ENCODE results near the gene NHERF2. TPM values are rescaled to one million over a fixed set of nuclear protein-coding genes. Genes with fewer than 3 reads are reported as not detected.

Gene NHERF2
- polyA plus RNA-seq, 2 of the 4 experiments (the other 2 are of a cell fraction) = 32.3 to 35.0 TPM

GRCh38 chr16:2023092-2024031 lies 3.3 kb upstream of the NHERF2 start:
- POLR2A ChIA-PET = interaction anchor here (0.9 to 2.7 kb wide), 3 partner anchors 59 to 132 kb away, joined by 4 to 19 read pairs (median 5); partner anchors contain the start of genes RPS2 and TRAF7
- Histone ChIP-seq H3K9me3 (no peaks in the 10 kb centered on the region), H3K4me3 (peak overlapping the region; percentile 34), H3K27ac (peak overlapping the region; percentile 89 to 97), H3K4me2 (peak overlapping the region; percentile 92), H3K4me1 (peaks cover 31% of the 10 kb centered on the region)
- ATAC-seq (peak; percentile 54 to 80), FAIRE-seq (peak; percentile 43), DNase-seq (ENCODE audit: low read depth in 1 of 2, low spot score in 1 of 2) (peak; percentile 88 to 92)
- CTCF ChIA-PET = interaction anchor here (0.5 to 7.8 kb wide), 43 partner anchors 9 to 924 kb away, joined by 3 to 117 read pairs (median 4); partner anchors contain the start of genes ECI1, NTHL1, PKD1 and TRAF7
- WGBS (ENCODE audit: missing lambda C conversion rate) = 24% methylated on average over 20 of the region's 53 CpGs
- TF ChIP-seq MYC (IDR thresholded peaks at IDR 0.05; ENCODE audit: borderline replicate concordance, low read length) (0 out of 2 replicates have a peak, but pooled peaks have one; percentile 68), BCL3 (IDR thresholded peaks at IDR 0.05) (0 out of 3 replicates have a peak, but pooled peaks have one; percentile 19), POLR2A (IDR thresholded peaks at IDR 0.05; ENCODE audit: low read length) (peak; percentile 61), TFCP2L1 (CRISPR knock-in tag; IDR thresholded peaks at IDR 0.05) (no peak), E2F6 (IDR thresholded peaks at IDR 0.05; ENCODE audit: borderline replicate concordance, low read depth) (peak; percentile 7; the same call in 1 of the 2 replicates), MAZ (IDR thresholded peaks at IDR 0.05; ENCODE audit: borderline replicate concordance, low read depth, low read length) (peak; percentile 65), RAD21 (conservative IDR thresholded peaks at IDR 0.05 in 1 of 2, IDR thresholded peaks at IDR 0.05 in 1 of 2) (peak; percentile 94 to 97), NFE2L2 (conservative IDR thresholded peaks at IDR 0.05; ENCODE audit: low read length) (no peak), FOSL2 (IDR thresholded peaks at IDR 0.05) (no peak), FOSL2 (CRISPR knock-in tag; IDR thresholded peaks at IDR 0.05) (no peak), JUN (IDR thresholded peaks at IDR 0.05) (peak in 1 of 2 experiments; percentile 47; a peak in 2 of 5 replicates), SMC3 (IDR thresholded peaks at IDR 0.05) (peak; percentile 94), MAX (IDR thresholded peaks at IDR 0.05) (peak; percentile 16; the same call in 1 of the 2 replicates)
- TF ChIP-seq, protein P1, sequence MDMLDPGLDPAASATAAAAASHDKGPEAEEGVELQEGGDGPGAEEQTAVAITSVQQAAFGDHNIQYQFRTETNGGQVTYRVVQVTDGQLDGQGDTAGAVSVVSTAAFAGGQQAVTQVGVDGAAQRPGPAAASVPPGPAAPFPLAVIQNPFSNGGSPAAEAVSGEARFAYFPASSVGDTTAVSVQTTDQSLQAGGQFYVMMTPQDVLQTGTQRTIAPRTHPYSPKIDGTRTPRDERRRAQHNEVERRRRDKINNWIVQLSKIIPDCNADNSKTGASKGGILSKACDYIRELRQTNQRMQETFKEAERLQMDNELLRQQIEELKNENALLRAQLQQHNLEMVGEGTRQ (IDR thresholded peaks at IDR 0.05) = no peak
- TF ChIP-seq, protein P2, sequence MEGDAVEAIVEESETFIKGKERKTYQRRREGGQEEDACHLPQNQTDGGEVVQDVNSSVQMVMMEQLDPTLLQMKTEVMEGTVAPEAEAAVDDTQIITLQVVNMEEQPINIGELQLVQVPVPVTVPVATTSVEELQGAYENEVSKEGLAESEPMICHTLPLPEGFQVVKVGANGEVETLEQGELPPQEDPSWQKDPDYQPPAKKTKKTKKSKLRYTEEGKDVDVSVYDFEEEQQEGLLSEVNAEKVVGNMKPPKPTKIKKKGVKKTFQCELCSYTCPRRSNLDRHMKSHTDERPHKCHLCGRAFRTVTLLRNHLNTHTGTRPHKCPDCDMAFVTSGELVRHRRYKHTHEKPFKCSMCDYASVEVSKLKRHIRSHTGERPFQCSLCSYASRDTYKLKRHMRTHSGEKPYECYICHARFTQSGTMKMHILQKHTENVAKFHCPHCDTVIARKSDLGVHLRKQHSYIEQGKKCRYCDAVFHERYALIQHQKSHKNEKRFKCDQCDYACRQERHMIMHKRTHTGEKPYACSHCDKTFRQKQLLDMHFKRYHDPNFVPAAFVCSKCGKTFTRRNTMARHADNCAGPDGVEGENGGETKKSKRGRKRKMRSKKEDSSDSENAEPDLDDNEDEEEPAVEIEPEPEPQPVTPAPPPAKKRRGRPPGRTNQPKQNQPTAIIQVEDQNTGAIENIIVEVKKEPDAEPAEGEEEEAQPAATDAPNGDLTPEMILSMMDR (IDR thresholded peaks at IDR 0.05) = peak; percentile 93

- Histone ChIP-seq H3K4me3 (no peak overlapping the region), H3K4me1 (peaks cover 31% of the 10 kb centered on the region), H3K9me3 (no peaks in the 10 kb centered on the region), H3K27ac (peak overlapping the region; percentile 89 to 97; a peak in 5 of 6 replicates), H3K4me2 (peak overlapping the region; percentile 92; the same call in 2 of the 3 replicates)
- FAIRE-seq (no peak), DNase-seq (ENCODE audit: low read depth in 1 of 2, low spot score in 1 of 2) (no peak), ATAC-seq (no peak)
- no peak for TF ChIP-seq NPAS2 (CRISPR knock-in tag; IDR thresholded peaks at IDR 0.05; ENCODE audit: borderline replicate concordance)
- TF ChIP-seq HEYL (CRISPR knock-in tag; IDR thresholded peaks at IDR 0.05) = no peak
- TF ChIP-seq MAFK (IDR thresholded peaks at IDR 0.05; ENCODE audit: partially characterized antibody) = no peak
- no peak for TF ChIP-seq BHLHE40 (IDR thresholded peaks at IDR 0.05; ENCODE audit: low read depth, low read length)
- 91% methylated on average over 12 of the region's 12 CpGs for WGBS (ENCODE audit: missing lambda C conversion rate)
- ChIA-PET CTCF (interaction anchor here (0.6 to 7.8 kb wide), 18 partner anchors 8 to 198 kb away, joined by 3 to 117 read pairs (median 4); partner anchors contain the start of genes NTHL1, PKD1 and TSC2), POLR2A (interaction anchor here (2.7 kb wide), 1 partner anchor 131 kb away, joined by 19 read pairs; the partner anchor contains the start of gene TRAF7)
Observed at GRCh38 chr16:2024032-2024420, 2.7 kb upstream of the NHERF2 start.
